Measurements from ENCODE around the gene CEND1.

DNA sequence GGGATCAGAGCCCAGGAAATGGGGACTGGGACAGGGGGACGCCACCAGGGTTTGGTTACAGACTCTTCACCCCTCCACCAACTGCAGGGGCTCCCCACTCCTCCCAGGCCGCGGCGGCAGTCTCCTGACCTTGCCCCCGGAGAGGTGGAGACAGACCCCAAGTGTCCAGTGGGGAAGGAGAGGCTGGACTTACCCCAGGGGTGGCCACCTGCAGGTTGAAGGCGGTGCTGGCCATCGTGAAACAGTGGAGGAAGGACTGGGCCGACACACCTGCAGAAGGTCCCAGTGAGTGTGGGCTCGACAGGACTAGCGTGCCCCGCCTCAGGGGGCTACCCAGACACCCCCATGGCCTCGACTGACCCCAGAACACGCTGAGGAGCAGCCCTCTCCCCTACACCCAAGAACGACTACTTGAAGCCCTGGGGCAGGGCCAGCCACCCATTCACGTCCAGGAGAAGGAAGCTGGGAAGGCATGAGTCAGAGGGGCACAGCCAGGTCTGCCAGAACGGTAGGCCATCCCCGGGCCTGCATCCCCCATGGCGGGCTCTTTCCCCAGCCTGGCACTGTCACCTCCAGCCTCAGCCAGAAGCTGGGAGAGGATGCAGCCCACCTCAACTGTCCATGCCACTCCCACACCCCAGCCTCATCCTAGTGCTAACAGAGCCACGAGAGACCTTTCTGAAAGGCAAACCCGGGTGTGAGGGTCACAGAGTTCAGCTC, 14.9 kb downstream of the CEND1 start:
- TF ChIP-seq YY1 (IDR thresholded peaks at IDR 0.05; ENCODE audit: insufficient read depth, insufficient read length) (no peak), SUZ12 (IDR thresholded peaks at IDR 0.05; ENCODE audit: extremely low read depth, insufficient read depth, insufficient read length) (no peak), ZNF274 (IDR thresholded peaks at IDR 0.05; ENCODE audit: low read depth, low read length) (no peak)

Data from NT2/D1 (cell line).